K562 (cell line): ENCODE measurements around the gene C2CD4B. TPM values are rescaled to one million over a fixed set of nuclear protein-coding genes. Genes with fewer than 3 reads are reported as not detected.
A peak's percentile ranks its signal among the peaks of the same experiment; 100 is the strongest.

Experiments used
- ARID3B ChIP-seq: fragments of 250-450 bp; sonication (Bioruptor Pico); IDR thresholded peaks from 2 replicates; pipeline ENCODE4 v1.4.0; 2020; ENCODE audit warnings: borderline replicate concordance
- ATF2 ChIP-seq: sonication (generic); formaldehyde crosslinking; IDR thresholded peaks from 2 replicates; pipeline ENCODE4 v1.8.1; 2022; ENCODE audit warnings: missing genetic modification reagents
- BRF1 ChIP-seq: IDR thresholded peaks from 3 replicates; pipeline ENCODE4 v1.6.1; 2011; ENCODE audit warnings: borderline replicate concordance, mild to moderate bottlenecking; ENCODE audit not compliant: insufficient read length; ENCODE audit errors: extremely low read depth
- CREB5 ChIP-seq: fragments of 250-450 bp; sonication (Bioruptor Pico); IDR thresholded peaks from 2 replicates; pipeline ENCODE4 v1.5.0; 2020; ENCODE audit warnings: mild to moderate bottlenecking
- DNMT1 ChIP-seq: fragments of 450-650 bp; IDR thresholded peaks from 2 replicates; pipeline ENCODE4 v1.6.1; 2016; ENCODE audit warnings: antibody characterized with exemption, mild to moderate bottlenecking
- GTF2F1 ChIP-seq: IDR thresholded peaks from 2 replicates; pipeline ENCODE4 v1.6.1; 2011; ENCODE audit warnings: low read depth, low read length, improper control_type of control experiment
- HNRNPUL1 ChIP-seq: fragments of 200-400 bp; formaldehyde crosslinking; IDR thresholded peaks from 2 replicates; pipeline ENCODE4 v1.6.1; 2017; ENCODE audit warnings: low read length
- KAT8 ChIP-seq: fragments of 450-650 bp; IDR thresholded peaks from 2 replicates; pipeline ENCODE4 v1.6.1; 2016; ENCODE audit warnings: low read depth, mild to moderate bottlenecking
- MEF2A ChIP-seq: IDR thresholded peaks from 2 replicates; pipeline ENCODE4 v1.6.1; 2011; ENCODE audit warnings: low read depth, mild to moderate bottlenecking, low read length, moderate library complexity; ENCODE audit not compliant: control insufficient read depth
- MTA1 ChIP-seq: fragments of 450-650 bp; IDR thresholded peaks from 2 replicates; pipeline ENCODE4 v1.6.1; 2017; ENCODE audit warnings: borderline replicate concordance
- NFATC3 ChIP-seq: fragments of 450-650 bp; IDR thresholded peaks from 2 replicates; pipeline ENCODE4 v1.6.1; 2017; ENCODE audit warnings: mild to moderate bottlenecking
- NFIC ChIP-seq: fragments of 450-650 bp; IDR thresholded peaks from 2 replicates; pipeline ENCODE4 v1.6.1; 2017; ENCODE audit warnings: mild to moderate bottlenecking, inconsistent platforms
- PRPF4 ChIP-seq: fragments of 200-400 bp; formaldehyde crosslinking; IDR thresholded peaks from one replicate; pipeline ENCODE4 v1.6.1; 2017; ENCODE audit warnings: low read length, low read depth, mild to moderate bottlenecking; ENCODE audit not compliant: insufficient read depth, poor library complexity, severe bottlenecking
- SRSF7 ChIP-seq: fragments of 200-400 bp; formaldehyde crosslinking; optimal IDR thresholded peaks from 2 replicates; pipeline ENCODE3; 2017; ENCODE audit warnings: mild to moderate bottlenecking, low read depth, low read length
- SUPT5H ChIP-seq: fragments of 450-650 bp; IDR thresholded peaks from 2 replicates; pipeline ENCODE4 v1.6.1; 2016
- TBP ChIP-seq: optimal IDR thresholded peaks from 2 replicates; pipeline ENCODE3; 2011; ENCODE audit warnings: low read depth, low read length, improper control_type of control experiment
- TCF7L2 ChIP-seq: fragments of 150-350 bp; IDR thresholded peaks from 2 replicates; pipeline ENCODE4 v1.6.1; 2016; ENCODE audit warnings: low read depth, mild to moderate bottlenecking, low read length, moderate library complexity
- THRAP3 ChIP-seq: fragments of 450-650 bp; IDR thresholded peaks from 2 replicates; pipeline ENCODE4 v1.6.1; 2016; ENCODE audit warnings: mild to moderate bottlenecking, inconsistent platforms, borderline replicate concordance
- XRCC4 ChIP-seq: IDR thresholded peaks from one replicate; pipeline ENCODE4 v1.6.1; 2011; ENCODE audit not compliant: insufficient read depth, insufficient read length; ENCODE audit errors: extremely low read depth
- ZBTB1 ChIP-seq: sonication (generic); formaldehyde crosslinking; IDR thresholded peaks from 2 replicates; pipeline ENCODE4 v1.8.1; 2023; ENCODE audit warnings: missing genetic modification reagents, low read depth, mild to moderate bottlenecking, borderline replicate concordance
- ZC3H4 ChIP-seq: sonication (generic); formaldehyde crosslinking; IDR thresholded peaks from 2 replicates; pipeline ENCODE4 v1.9.0; 2021; ENCODE audit warnings: missing genetic modification reagents, borderline replicate concordance
- ZFP36 ChIP-seq: fragments of 150-350 bp; IDR thresholded peaks from 2 replicates; pipeline ENCODE4 v1.6.1; 2018; ENCODE audit warnings: low read length, low read depth; ENCODE audit not compliant: partially characterized antibody
- ZFX ChIP-seq: sonication (generic); formaldehyde crosslinking; IDR thresholded peaks from 2 replicates; pipeline ENCODE4 v1.8.0; 2022; ENCODE audit warnings: mild to moderate bottlenecking, missing genetic modification reagents, moderate library complexity
- ZNF561 ChIP-seq: fragments of 450-650 bp; formaldehyde crosslinking; conservative IDR thresholded peaks from 2 replicates; pipeline ENCODE4 v1.4.0; 2020; ENCODE audit warnings: mild to moderate bottlenecking, moderate library complexity
- ZNF655 ChIP-seq: fragments of 250-450 bp; sonication (Bioruptor Pico); IDR thresholded peaks from 2 replicates; pipeline ENCODE4 v1.5.0; 2021
- ZNF668 ChIP-seq: fragments of 250-450 bp; sonication (Bioruptor Pico); IDR thresholded peaks from 2 replicates; pipeline ENCODE4 v1.8.0; 2022; ENCODE audit warnings: mild to moderate bottlenecking, inconsistent platforms
- polyA plus RNA-seq, 8 experiments: library from polyadenylated mRNA; depleted of rRNA in 4 of 8; stranded (reverse) in 5 of 8; unstranded in 3 of 8; fragments of >200 nt; fragmentation: Nextera tagmentation in 2 of 8; fragmentation: Illumina TruSeq in 1 of 8; extraction: Ambion mirVana in 2 of 8; extraction: Trizol in 1 of 8; gene quantifications; 2 replicates each; pipeline versions ENCODE4 v1.2.1 to v1.2.3, GENCODE V29; 2011 to 2014; ENCODE audit warnings: inconsistent platforms in 1 of 8, missing spikeins in 1 of 8
- total RNA-seq, 7 experiments: library from RNA; depleted of rRNA in 6 of 7; stranded (reverse); fragments of >200 nt in 6 of 7; fragmentation: Illumina TruSeq in 2 of 7; extraction: Trizol in 2 of 7; gene quantifications; 2 replicates each; pipeline versions ENCODE4 v1.2.1 to v1.2.3, GENCODE V29; 2011 to 2021; ENCODE audit warnings: low replicate concordance in 1 of 7

Gene C2CD4B
- total and polyA plus RNA-seq, 9 of the 15 experiments (the other 6 are each of a cell fraction or from before 2014, with no cell fraction given), result 0.11 TPM; not detected in 8

- TF ChIP-seq ZFP36 (peak; percentile 28), GTF2F1 (no peak), MTA1 (no peak), TBP (no peak), ARID3B (CRISPR knock-in tag) (no peak), ZNF655 (no peak), NFATC3 (no peak), ZNF668 (CRISPR knock-in tag) (no peak), ATF2 (no peak), MEF2A (0 out of 2 replicates have a peak, but pooled peaks have one; percentile 15), CREB5 (no peak), PRPF4 (no peak), XRCC4 (no peak), SUPT5H (no peak), DNMT1 (no peak), KAT8 (no peak), THRAP3 (no peak), BRF1 (no peak), NFIC (no peak), ZNF561 (CRISPR knock-in tag) (no peak), SRSF7 (no peak), ZFX (no peak), ZBTB1 (CRISPR knock-in tag) (no peak), ZC3H4 (CRISPR knock-in tag) (no peak), TCF7L2 (no peak), HNRNPUL1 (no peak)
Observed at GRCh38 chr15:62119227-62119864, 45.7 kb downstream of the C2CD4B start (continued).
